H9 (cell line): ENCODE results near the gene COL4A6. TPM values are rescaled to one million over a fixed set of nuclear protein-coding genes. Genes with fewer than 3 reads are reported as not detected.

Source experiments
- DNase-seq: peaks from one replicate; pipeline ENCODE4 v3.0.0-alpha.2; 2017
- H2AFZ ChIP-seq: one replicate; pipeline ENCODE4 v1.6.1; 2013; ENCODE audit warnings: mild to moderate bottlenecking, low read length, control low read depth, moderate library complexity
- H2AK5ac ChIP-seq: 2 replicates; pipeline ENCODE4 v1.6.1; 2013; ENCODE audit warnings: low read length, control low read depth, mixed read lengths; ENCODE audit not compliant: insufficient read length
- H2BK120ac ChIP-seq: one replicate; pipeline ENCODE4 v1.6.1; 2013; ENCODE audit warnings: low read depth, mild to moderate bottlenecking, low read length, control low read depth, inconsistent platforms; ENCODE audit not compliant: poor library complexity, severe bottlenecking
- H2BK12ac ChIP-seq: 2 replicates; pipeline ENCODE4 v1.6.1; 2013; ENCODE audit warnings: low read length, control low read depth, mixed read lengths, low read depth; ENCODE audit not compliant: insufficient read length
- H2BK15ac ChIP-seq: 2 replicates; pipeline ENCODE4 v1.6.1; 2013; ENCODE audit warnings: low read depth, low read length, control low read depth
- H2BK20ac ChIP-seq: one replicate; pipeline ENCODE4 v1.6.1; 2013; ENCODE audit warnings: low read depth, mild to moderate bottlenecking, low read length, control low read depth, inconsistent platforms; ENCODE audit not compliant: poor library complexity, severe bottlenecking
- H2BK5ac ChIP-seq: 2 replicates; pipeline ENCODE4 v1.6.1; 2013; ENCODE audit warnings: low read length, control low read depth, mixed read lengths; ENCODE audit not compliant: insufficient read length
- H3K14ac ChIP-seq: 2 replicates; pipeline ENCODE4 v1.6.1; 2013; ENCODE audit warnings: low read length, control low read depth; ENCODE audit not compliant: insufficient read depth
- H3K18ac ChIP-seq: 2 replicates; pipeline ENCODE4 v1.6.1; 2013; ENCODE audit warnings: low read depth, mild to moderate bottlenecking, mixed read lengths, low read length, control low read depth; ENCODE audit not compliant: insufficient read length
- H3K23ac ChIP-seq: 2 replicates; pipeline ENCODE4 v1.6.1; 2013; ENCODE audit warnings: low read length, control low read depth, mixed read lengths, low read depth; ENCODE audit not compliant: insufficient read length
- H3K23me2 ChIP-seq: 2 replicates; pipeline ENCODE4 v1.6.1; 2013; ENCODE audit warnings: low read depth, mild to moderate bottlenecking, mixed read lengths, low read length, control low read depth; ENCODE audit not compliant: insufficient read length, poor library complexity, severe bottlenecking
- H3K27ac ChIP-seq: 2 replicates; pipeline ENCODE4 v1.5.1; 2013; ENCODE audit warnings: low read length, control low read depth, mixed read lengths, low read depth; ENCODE audit not compliant: insufficient read length
- H3K27me3 ChIP-seq: 2 replicates; pipeline ENCODE4 v1.6.1; 2013; ENCODE audit warnings: low read length, control low read depth, inconsistent platforms; ENCODE audit not compliant: insufficient read depth
- H3K4ac ChIP-seq: 2 replicates; pipeline ENCODE4 v1.6.1; 2013; ENCODE audit warnings: low read depth, mild to moderate bottlenecking, control low read depth, inconsistent platforms, low read length, moderate library complexity
- H3K4me1 ChIP-seq: 2 replicates; pipeline ENCODE4 v1.6.1; 2013; ENCODE audit warnings: low read length, control low read depth, inconsistent platforms; ENCODE audit not compliant: insufficient read depth
- H3K4me2 ChIP-seq: 2 replicates; pipeline ENCODE4 v1.6.1; 2013; ENCODE audit warnings: low read length, control low read depth, mixed read lengths; ENCODE audit not compliant: insufficient read length, insufficient read depth
- H3K56ac ChIP-seq: 2 replicates; pipeline ENCODE4 v1.6.1; 2013; ENCODE audit warnings: low read depth, mild to moderate bottlenecking, mixed read lengths, low read length, control low read depth; ENCODE audit not compliant: insufficient read length
- H3K79me1 ChIP-seq: 2 replicates; pipeline ENCODE4 v1.6.1; 2013; ENCODE audit warnings: low read depth, mild to moderate bottlenecking, moderate library complexity, low read length, control low read depth, inconsistent platforms; ENCODE audit not compliant: insufficient read depth, poor library complexity, severe bottlenecking
- H3K79me2 ChIP-seq: 2 replicates; pipeline ENCODE4 v1.6.1; 2013; ENCODE audit warnings: low read length, control low read depth, inconsistent platforms; ENCODE audit not compliant: insufficient read depth
- H3K9ac ChIP-seq: 2 replicates; pipeline ENCODE4 v1.6.1; 2013; ENCODE audit warnings: low read length, control low read depth, mixed read lengths; ENCODE audit not compliant: insufficient read length; ENCODE audit errors: extremely low read depth
- H3K9me3 ChIP-seq: one replicate; pipeline ENCODE4 v1.6.1; 2013; ENCODE audit warnings: low read depth, low read length, inconsistent platforms; ENCODE audit not compliant: control insufficient read depth
- H3T11ph ChIP-seq: one replicate; pipeline ENCODE4 v1.6.1; 2013; ENCODE audit warnings: mild to moderate bottlenecking, low read length, control low read depth, inconsistent platforms
- H4K20me1 ChIP-seq: one replicate; pipeline ENCODE4 v1.6.1; 2013; ENCODE audit not compliant: control insufficient read depth, insufficient read length, insufficient read depth
- H4K5ac ChIP-seq: 2 replicates; pipeline ENCODE4 v1.6.1; 2013; ENCODE audit warnings: low read depth, mild to moderate bottlenecking, mixed read lengths, low read length, control low read depth; ENCODE audit not compliant: insufficient read length
- H4K8ac ChIP-seq: replicated peaks from 2 replicates; pipeline ENCODE4 v1.6.1; 2013; ENCODE audit warnings: low read length, control low read depth, mixed read lengths, low read depth; ENCODE audit not compliant: insufficient read length
- H4K91ac ChIP-seq: 2 replicates; pipeline ENCODE4 v1.6.1; 2013; ENCODE audit warnings: low read depth, mild to moderate bottlenecking, moderate library complexity, mixed read lengths, low read length, control low read depth; ENCODE audit not compliant: insufficient read length
- H3K27ac Mint-ChIP-seq, 3 experiments: 2 replicates in 2 of 3; 3 replicates in 1 of 3; pipeline ENCODE4 v1.8.0; 2020 to 2021; ENCODE audit warnings: mixed read lengths in 3 of 3, mild to moderate bottlenecking in 1 of 3, moderate library complexity in 1 of 3
- H3K27me3 Mint-ChIP-seq: 2 replicates; pipeline ENCODE4 v1.8.0; 2021; ENCODE audit warnings: low read depth, mild to moderate bottlenecking, moderate library complexity, mixed read lengths
- H3K36me3 Mint-ChIP-seq, 3 experiments: 2 replicates in 2 of 3; 3 replicates in 1 of 3; pipeline ENCODE4 v1.8.0; 2020 to 2021; ENCODE audit warnings: low read depth in 3 of 3, mixed read lengths in 3 of 3; ENCODE audit not compliant: insufficient read depth in 1 of 3
- H3K4me1 Mint-ChIP-seq, 2 experiments: 2 replicates each; pipeline ENCODE4 v1.8.0; 2020; ENCODE audit warnings: mixed read lengths in 2 of 2
- H3K4me3 Mint-ChIP-seq, 2 experiments: 2 replicates in 1 of 2; 3 replicates in 1 of 2; pipeline ENCODE4 v1.8.0; 2020 to 2021; ENCODE audit warnings: mild to moderate bottlenecking in 2 of 2, mixed read lengths in 2 of 2, moderate library complexity in 1 of 2
- H3K9me3 Mint-ChIP-seq, 2 experiments: 2 replicates in 1 of 2; 3 replicates in 1 of 2; pipeline ENCODE4 v1.8.0; 2020; ENCODE audit warnings: mild to moderate bottlenecking in 2 of 2, mixed read lengths in 2 of 2, moderate library complexity in 1 of 2
- CTCF ChIP-seq: fragments of 200-600 bp; sonication (generic); conservative IDR thresholded peaks from 3 replicates; pipeline ENCODE4 v1.8.0; 2021; ENCODE audit warnings: antibody characterized with exemption, mild to moderate bottlenecking
- WGBS: extraction: QIAGEN DNeasy Blood & Tissue Kit; methylation state at CpG from one replicate; pipeline ENCODE4 v1.1.7; 2013; ENCODE audit warnings: missing lambda C conversion rate, low lambda C conversion rate, mixed read lengths; ENCODE audit not compliant: insufficient read length; ENCODE audit errors: extremely low coverage; 5-methylcytosine and 5-hydroxymethylcytosine counted together
- total RNA-seq: library from RNA; stranded (reverse); gene quantifications from 2 replicates; pipeline ENCODE4 v1.2.1, GENCODE V29; 2021

COL4A6 gene
- total RNA-seq, 1 experiment from 2014 or later, result 16.7 TPM

DNA sequence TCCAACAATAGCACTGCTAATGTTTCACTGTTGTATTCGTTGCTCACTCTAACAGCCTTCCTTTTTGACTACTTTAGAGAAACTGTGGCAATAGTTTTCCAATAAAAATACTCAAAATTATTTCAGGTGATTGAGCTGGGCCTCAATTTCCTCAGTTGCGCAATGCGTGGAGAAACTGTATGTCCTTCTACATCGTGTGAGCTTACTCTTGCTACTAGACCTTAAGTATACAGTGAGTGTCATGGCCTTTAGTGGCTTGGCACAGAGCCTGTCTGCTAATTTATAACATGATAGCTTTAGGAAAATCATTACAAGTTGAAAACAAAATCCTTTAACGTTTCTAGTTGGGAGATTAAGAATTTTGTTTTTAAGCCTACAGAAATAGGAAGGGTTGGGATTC, 114.5 kb downstream of the COL4A6 start:
- Mint-ChIP-seq H3K27ac (no peak overlapping the region), H3K9me3 (no peaks in the 10 kb centered on the region; a peak in 1 of 5 replicates), H3K27me3 (no peaks in the 10 kb centered on the region), H3K36me3 (no peaks in the 10 kb centered on the region), H3K4me1 (no peaks in the 10 kb centered on the region), H3K4me3 (no peak overlapping the region)
- Histone ChIP-seq H2BK5ac (no peak overlapping the region), H3K23ac (no peak overlapping the region), H3K79me2 (no peaks in the 10 kb centered on the region), H2BK12ac (no peak overlapping the region), H3K4me2 (no peak overlapping the region), H4K20me1 (no peaks in the 10 kb centered on the region), H3K27ac (no peak overlapping the region), H3K23me2 (no peaks in the 10 kb centered on the region), H3K14ac (no peak overlapping the region), H4K8ac (no peak overlapping the region), H3K79me1 (no peaks in the 10 kb centered on the region), H2BK120ac (no peak overlapping the region), H3K4me1 (no peaks in the 10 kb centered on the region), H3K18ac (no peak overlapping the region), H3K9me3 (no peaks in the 10 kb centered on the region), H2AFZ (no peak overlapping the region), H2BK20ac (no peak overlapping the region), H4K5ac (no peak overlapping the region), H3T11ph (no peak overlapping the region), H3K4ac (no peak overlapping the region), H3K56ac (no peak overlapping the region), H3K27me3 (no peaks in the 10 kb centered on the region), H4K91ac (no peak overlapping the region), H2AK5ac (no peak overlapping the region), H2BK15ac (no peak overlapping the region), H3K9ac (no peak overlapping the region)
- WGBS, result no CpG with 5 or more reads among the region's 5 CpGs
- TF ChIP-seq CTCF, result no peak
- no peak for DNase-seq
